Mammary epithelial cell (primary cell): ENCODE measurements around the gene ZNF620.

ENCODE experiments used
- EZH2 ChIP-seq: IDR thresholded peaks from 2 replicates; pipeline ENCODE4 v1.6.1; 2012; ENCODE audit warnings: low read length, inconsistent platforms, borderline replicate concordance
- TF ChIP-seq, protein P1 (sequence below), 2 donors: IDR thresholded peaks in 1 of 2; conservative IDR thresholded peaks in 1 of 2; 2 replicates each; pipeline ENCODE4 v1.5.1; 2011 to 2012; ENCODE audit warnings: inconsistent platforms in 2 of 2, low read length in 2 of 2, mild to moderate bottlenecking in 2 of 2, control low read depth in 1 of 2, low read depth in 1 of 2; ENCODE audit not compliant: insufficient read depth in 1 of 2; ENCODE audit errors: extremely low read depth in 1 of 2

DNA sequence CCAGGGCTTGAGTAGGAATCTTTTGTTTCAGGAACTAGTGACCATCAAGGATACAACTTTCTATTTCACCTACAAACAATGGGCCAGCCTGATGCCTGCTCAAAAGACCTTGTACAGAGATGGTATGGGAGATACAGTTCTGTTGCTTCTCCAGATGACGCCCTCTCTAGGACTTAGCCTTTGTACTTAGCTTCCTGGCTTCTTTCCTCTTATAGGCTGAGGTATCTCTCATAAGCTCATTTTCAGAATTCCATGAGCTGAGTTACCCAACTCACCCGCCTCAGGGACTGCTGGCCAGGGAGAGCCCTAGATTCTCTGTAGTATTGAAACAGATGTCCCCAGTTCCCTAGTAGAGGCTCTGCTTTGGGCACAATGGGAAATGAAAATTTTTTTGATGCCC is 8.6 kb upstream of the ZNF620 start:
- TF ChIP-seq, protein P1, sequence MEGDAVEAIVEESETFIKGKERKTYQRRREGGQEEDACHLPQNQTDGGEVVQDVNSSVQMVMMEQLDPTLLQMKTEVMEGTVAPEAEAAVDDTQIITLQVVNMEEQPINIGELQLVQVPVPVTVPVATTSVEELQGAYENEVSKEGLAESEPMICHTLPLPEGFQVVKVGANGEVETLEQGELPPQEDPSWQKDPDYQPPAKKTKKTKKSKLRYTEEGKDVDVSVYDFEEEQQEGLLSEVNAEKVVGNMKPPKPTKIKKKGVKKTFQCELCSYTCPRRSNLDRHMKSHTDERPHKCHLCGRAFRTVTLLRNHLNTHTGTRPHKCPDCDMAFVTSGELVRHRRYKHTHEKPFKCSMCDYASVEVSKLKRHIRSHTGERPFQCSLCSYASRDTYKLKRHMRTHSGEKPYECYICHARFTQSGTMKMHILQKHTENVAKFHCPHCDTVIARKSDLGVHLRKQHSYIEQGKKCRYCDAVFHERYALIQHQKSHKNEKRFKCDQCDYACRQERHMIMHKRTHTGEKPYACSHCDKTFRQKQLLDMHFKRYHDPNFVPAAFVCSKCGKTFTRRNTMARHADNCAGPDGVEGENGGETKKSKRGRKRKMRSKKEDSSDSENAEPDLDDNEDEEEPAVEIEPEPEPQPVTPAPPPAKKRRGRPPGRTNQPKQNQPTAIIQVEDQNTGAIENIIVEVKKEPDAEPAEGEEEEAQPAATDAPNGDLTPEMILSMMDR (conservative IDR thresholded peaks at IDR 0.05 in 1 of 2, IDR thresholded peaks at IDR 0.05 in 1 of 2; ENCODE audit: extremely low read depth in 1 of 2, insufficient read depth in 1 of 2, low read depth in 1 of 2, low read length in 2 of 2), result no peak
- TF ChIP-seq EZH2, result no peak
